ENCODE data around the gene LMTK2. TPM values are rescaled to one million over a fixed set of nuclear protein-coding genes. Genes with fewer than 3 reads are reported as not detected.

Gene LMTK2
- total and polyA plus RNA-seq, 2 experiments from 2014 or later: 6.1 to 30.8 TPM

- Mint-ChIP-seq H3K9me3 (no peaks in the 10 kb centered on the region), H3K27ac (no peak overlapping the region), H3K27me3 (ENCODE audit: insufficient read depth, low read depth, poor library complexity) (peaks cover 2% of the 10 kb centered on the region), H3K4me3 (no peak overlapping the region), H3K36me3 (ENCODE audit: low read depth) (peaks cover 38% of the 10 kb centered on the region), H3K4me1 (no peaks in the 10 kb centered on the region)
- no peak for ATAC-seq
- peaks cover 5% of the 10 kb centered on the region for H3K36me3 ChIP-seq (ENCODE audit: insufficient read depth)
- H3K27ac ChIP-seq (ENCODE audit: low read depth): no peak overlapping the region
- no peak overlapping the region for H3K4me3 ChIP-seq
- no peaks in the 10 kb centered on the region for H3K79me2 ChIP-seq (replicated peaks; ENCODE audit: insufficient read depth)
- no peak for TF ChIP-seq ZNF331 (CRISPR knock-in tag; IDR thresholded peaks at IDR 0.05; ENCODE audit: low read depth)
- TF ChIP-seq NANOG (IDR thresholded peaks at IDR 0.05; ENCODE audit: borderline replicate concordance): no peak
- no peak for TF ChIP-seq EZH2phosphoT487 (IDR thresholded peaks at IDR 0.05; ENCODE audit: unreplicated experiment)
- TF ChIP-seq ZNF462 (CRISPR knock-in tag; IDR thresholded peaks at IDR 0.05): no peak
- TF ChIP-seq ZNF114 (CRISPR knock-in tag; IDR thresholded peaks at IDR 0.05): no peak
- no peak for TF ChIP-seq ETS1 (IDR thresholded peaks at IDR 0.05)
- TF ChIP-seq EZH2 (IDR thresholded peaks at IDR 0.05; ENCODE audit: low read depth, unreplicated experiment): no peak
- no peak for TF ChIP-seq JUNB (IDR thresholded peaks at IDR 0.05; ENCODE audit: unreplicated experiment)
- TF ChIP-seq POLR2AphosphoS5 (IDR thresholded peaks at IDR 0.05; ENCODE audit: low read depth): no peak
- TF ChIP-seq CREB1 (CRISPR knock-in tag; IDR thresholded peaks at IDR 0.05; ENCODE audit: low read depth): no peak
- TF ChIP-seq, protein P1, sequence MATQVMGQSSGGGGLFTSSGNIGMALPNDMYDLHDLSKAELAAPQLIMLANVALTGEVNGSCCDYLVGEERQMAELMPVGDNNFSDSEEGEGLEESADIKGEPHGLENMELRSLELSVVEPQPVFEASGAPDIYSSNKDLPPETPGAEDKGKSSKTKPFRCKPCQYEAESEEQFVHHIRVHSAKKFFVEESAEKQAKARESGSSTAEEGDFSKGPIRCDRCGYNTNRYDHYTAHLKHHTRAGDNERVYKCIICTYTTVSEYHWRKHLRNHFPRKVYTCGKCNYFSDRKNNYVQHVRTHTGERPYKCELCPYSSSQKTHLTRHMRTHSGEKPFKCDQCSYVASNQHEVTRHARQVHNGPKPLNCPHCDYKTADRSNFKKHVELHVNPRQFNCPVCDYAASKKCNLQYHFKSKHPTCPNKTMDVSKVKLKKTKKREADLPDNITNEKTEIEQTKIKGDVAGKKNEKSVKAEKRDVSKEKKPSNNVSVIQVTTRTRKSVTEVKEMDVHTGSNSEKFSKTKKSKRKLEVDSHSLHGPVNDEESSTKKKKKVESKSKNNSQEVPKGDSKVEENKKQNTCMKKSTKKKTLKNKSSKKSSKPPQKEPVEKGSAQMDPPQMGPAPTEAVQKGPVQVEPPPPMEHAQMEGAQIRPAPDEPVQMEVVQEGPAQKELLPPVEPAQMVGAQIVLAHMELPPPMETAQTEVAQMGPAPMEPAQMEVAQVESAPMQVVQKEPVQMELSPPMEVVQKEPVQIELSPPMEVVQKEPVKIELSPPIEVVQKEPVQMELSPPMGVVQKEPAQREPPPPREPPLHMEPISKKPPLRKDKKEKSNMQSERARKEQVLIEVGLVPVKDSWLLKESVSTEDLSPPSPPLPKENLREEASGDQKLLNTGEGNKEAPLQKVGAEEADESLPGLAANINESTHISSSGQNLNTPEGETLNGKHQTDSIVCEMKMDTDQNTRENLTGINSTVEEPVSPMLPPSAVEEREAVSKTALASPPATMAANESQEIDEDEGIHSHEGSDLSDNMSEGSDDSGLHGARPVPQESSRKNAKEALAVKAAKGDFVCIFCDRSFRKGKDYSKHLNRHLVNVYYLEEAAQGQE (IDR thresholded peaks at IDR 0.05; ENCODE audit: unreplicated experiment): no peak
- TF ChIP-seq STAT1 (IDR thresholded peaks at IDR 0.05; ENCODE audit: unreplicated experiment): no peak
- TF ChIP-seq, protein P2, sequence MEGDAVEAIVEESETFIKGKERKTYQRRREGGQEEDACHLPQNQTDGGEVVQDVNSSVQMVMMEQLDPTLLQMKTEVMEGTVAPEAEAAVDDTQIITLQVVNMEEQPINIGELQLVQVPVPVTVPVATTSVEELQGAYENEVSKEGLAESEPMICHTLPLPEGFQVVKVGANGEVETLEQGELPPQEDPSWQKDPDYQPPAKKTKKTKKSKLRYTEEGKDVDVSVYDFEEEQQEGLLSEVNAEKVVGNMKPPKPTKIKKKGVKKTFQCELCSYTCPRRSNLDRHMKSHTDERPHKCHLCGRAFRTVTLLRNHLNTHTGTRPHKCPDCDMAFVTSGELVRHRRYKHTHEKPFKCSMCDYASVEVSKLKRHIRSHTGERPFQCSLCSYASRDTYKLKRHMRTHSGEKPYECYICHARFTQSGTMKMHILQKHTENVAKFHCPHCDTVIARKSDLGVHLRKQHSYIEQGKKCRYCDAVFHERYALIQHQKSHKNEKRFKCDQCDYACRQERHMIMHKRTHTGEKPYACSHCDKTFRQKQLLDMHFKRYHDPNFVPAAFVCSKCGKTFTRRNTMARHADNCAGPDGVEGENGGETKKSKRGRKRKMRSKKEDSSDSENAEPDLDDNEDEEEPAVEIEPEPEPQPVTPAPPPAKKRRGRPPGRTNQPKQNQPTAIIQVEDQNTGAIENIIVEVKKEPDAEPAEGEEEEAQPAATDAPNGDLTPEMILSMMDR (conservative IDR thresholded peaks at IDR 0.05; ENCODE audit: low read depth in 2 of 2): no peak
- no peaks in the 10 kb centered on the region; the same call in 1 of the 2 replicates for H4K20me1 ChIP-seq (replicated peaks; ENCODE audit: insufficient read depth)
- no peak overlapping the region for H2AFZ ChIP-seq
- H3K4me1 ChIP-seq (ENCODE audit: insufficient read depth): no peaks in the 10 kb centered on the region
- H3K9me2 ChIP-seq (ENCODE audit: insufficient read depth): no peaks in the 10 kb centered on the region
- no peaks in the 10 kb centered on the region for H3K27me3 ChIP-seq (ENCODE audit: insufficient read depth)
- H3F3A ChIP-seq (replicated peaks; ENCODE audit: low read depth): no peaks in the 10 kb centered on the region
- H3K4me2 ChIP-seq: no peak overlapping the region
- DNase-seq (ENCODE audit: low spot score): no peak
Measured at GRCh38 chr7:98191668-98192431, 85.2 kb downstream of the LMTK2 start.
